Activated T-cell treated with anti-CD3 and anti-CD28 coated beads, Interleukin-2, amount 50 U/mL, for 4 hours (primary cell): Measurements from ENCODE around the gene BRF1. TPM values are rescaled to one million over a fixed set of nuclear protein-coding genes. Genes with fewer than 3 reads are reported as not detected.

Experiments
- ATAC-seq, 2 donors: fragments of 200-7000 bp; cut with Tn5 transposase; one replicate each; pipeline ENCODE4 v1.10.0; 2021
- DNase-seq: peaks from one replicate; pipeline ENCODE4 v3.0.0-alpha.2; 2020
- H3K27me3 Mint-ChIP-seq: one replicate; pipeline ENCODE4 v1.8.0; 2021; ENCODE audit warnings: low read depth, mixed read lengths
- H3K36me3 Mint-ChIP-seq: one replicate; pipeline ENCODE4 v1.8.0; 2022; ENCODE audit warnings: mixed read lengths; ENCODE audit not compliant: insufficient read depth
- H3K4me1 Mint-ChIP-seq: one replicate; pipeline ENCODE4 v1.8.0; 2021; ENCODE audit warnings: low read depth, mixed read lengths
- H3K4me3 Mint-ChIP-seq: one replicate; pipeline ENCODE4 v1.8.0; 2021; ENCODE audit warnings: mild to moderate bottlenecking, moderate library complexity, mixed read lengths
- H3K9me3 Mint-ChIP-seq: one replicate; pipeline ENCODE4 v1.8.0; 2021; ENCODE audit warnings: mixed read lengths
- total RNA-seq, 3 donors: library from RNA; stranded (reverse); gene quantifications; one replicate each; pipeline ENCODE4 v1.2.1, GENCODE V29; 2021

Gene BRF1
- total RNA-seq, result 10 to 100 TPM; 33.5 to 36.4 (median 35.4) TPM

- H3K4me3 Mint-ChIP-seq, result peak within 1 kb of the TSS; percentile 84
- DNase-seq (peak; percentile 96), ATAC-seq (peak; percentile 94 to 95)
- peaks cover 30% of the 10 kb centered on the region for H3K4me1 Mint-ChIP-seq
- no peaks in the 10 kb centered on the region for H3K36me3 Mint-ChIP-seq
- no peaks in the 10 kb centered on the region for H3K9me3 Mint-ChIP-seq
- H3K27me3 Mint-ChIP-seq, result no peaks in the 10 kb centered on the region
Observed at GRCh38 chr14:105300542-105301102, at the start of gene BRF1. TSS of gene BRF1 (minus strand) at chr14:105301001. CDS start at chr14:105300629, 372 bp downstream.

- H3K4me3 Mint-ChIP-seq, result no peak overlapping the region
- DNase-seq, result no peak
- H3K9me3 Mint-ChIP-seq, result peaks cover 5% of the 10 kb centered on the region
- no peaks in the 10 kb centered on the region for H3K27me3 Mint-ChIP-seq
- no peaks in the 10 kb centered on the region for H3K36me3 Mint-ChIP-seq
- H3K4me1 Mint-ChIP-seq, result peaks cover 4% of the 10 kb centered on the region
- no peak for ATAC-seq
Observed at GRCh38 chr14:105349992-105350391, 49.2 kb upstream of the BRF1 start.

- H3K9me3 Mint-ChIP-seq, result peaks cover 5% of the 10 kb centered on the region
- ATAC-seq (no peak), DNase-seq (no peak)
- no peak overlapping the region for H3K4me3 Mint-ChIP-seq
- H3K4me1 Mint-ChIP-seq, result peaks cover 4% of the 10 kb centered on the region
- H3K27me3 Mint-ChIP-seq, result no peaks in the 10 kb centered on the region
- no peaks in the 10 kb centered on the region for H3K36me3 Mint-ChIP-seq
Observed at GRCh38 chr14:105348945-105349699, 48.3 kb upstream of the BRF1 start.

- Mint-ChIP-seq H3K4me1 (peaks cover 4% of the 10 kb centered on the region), H3K36me3 (no peaks in the 10 kb centered on the region), H3K4me3 (no peak overlapping the region), H3K27me3 (no peaks in the 10 kb centered on the region), H3K9me3 (peaks cover 5% of the 10 kb centered on the region)
- DNase-seq (no peak), ATAC-seq (no peak)
Observed at GRCh38 chr14:105348169-105348944, 47.6 kb upstream of the BRF1 start.

- Mint-ChIP-seq H3K9me3 (peaks cover 5% of the 10 kb centered on the region), H3K4me1 (peaks cover 4% of the 10 kb centered on the region), H3K4me3 (no peak overlapping the region), H3K36me3 (no peaks in the 10 kb centered on the region), H3K27me3 (no peaks in the 10 kb centered on the region)
- DNase-seq (no peak), ATAC-seq (no peak)
Observed at GRCh38 chr14:105347587-105347968, 46.8 kb upstream of the BRF1 start.

- no peak for ATAC-seq
- peaks cover 5% of the 10 kb centered on the region for H3K9me3 Mint-ChIP-seq
- no peaks in the 10 kb centered on the region for H3K36me3 Mint-ChIP-seq
- no peak for DNase-seq
- H3K4me3 Mint-ChIP-seq, result no peak overlapping the region
- peaks cover 2% of the 10 kb centered on the region for H3K4me1 Mint-ChIP-seq
- no peaks in the 10 kb centered on the region for H3K27me3 Mint-ChIP-seq
Observed at GRCh38 chr14:105346876-105347586, 46.2 kb upstream of the BRF1 start.

GRCh38 chr14:105346200-105346533 lies 45.4 kb upstream of the BRF1 start:
- Mint-ChIP-seq H3K9me3 (peaks cover 5% of the 10 kb centered on the region), H3K27me3 (no peaks in the 10 kb centered on the region), H3K36me3 (no peaks in the 10 kb centered on the region), H3K4me1 (peaks cover 1% of the 10 kb centered on the region), H3K4me3 (no peak overlapping the region)
- ATAC-seq, result no peak
- DNase-seq, result no peak

GRCh38 chr14:105343194-105343593 lies 42.4 kb upstream of the BRF1 start:
- DNase-seq, result no peak
- Mint-ChIP-seq H3K4me3 (no peak overlapping the region), H3K9me3 (peaks cover 5% of the 10 kb centered on the region), H3K36me3 (no peaks in the 10 kb centered on the region), H3K27me3 (no peaks in the 10 kb centered on the region), H3K4me1 (peaks cover 4% of the 10 kb centered on the region)
- no peak for ATAC-seq

- no peak for ATAC-seq
- H3K27me3 Mint-ChIP-seq, result no peaks in the 10 kb centered on the region
Observed at GRCh38 chr14:105340821-105341733, 40.3 kb upstream of the BRF1 start.

GRCh38 chr14:105337966-105338741 lies 37.4 kb upstream of the BRF1 start:
- no peak for ATAC-seq
- Mint-ChIP-seq H3K36me3 (no peaks in the 10 kb centered on the region), H3K4me1 (peaks cover 2% of the 10 kb centered on the region), H3K4me3 (no peak overlapping the region), H3K27me3 (no peaks in the 10 kb centered on the region), H3K9me3 (no peaks in the 10 kb centered on the region)
- DNase-seq, result no peak

More at GRCh38 chr14:105340821-105341733, 40.3 kb upstream of the BRF1 start:
- H3K9me3 Mint-ChIP-seq, result peaks cover 5% of the 10 kb centered on the region
- no peak overlapping the region for H3K4me3 Mint-ChIP-seq
- H3K36me3 Mint-ChIP-seq, result no peaks in the 10 kb centered on the region
- peaks cover 4% of the 10 kb centered on the region for H3K4me1 Mint-ChIP-seq
- no peak for DNase-seq

GRCh38 chr14:105337433-105337832 lies 36.6 kb upstream of the BRF1 start:
- H3K9me3 Mint-ChIP-seq, result no peaks in the 10 kb centered on the region

GRCh38 chr14:105336477-105337287 lies 35.9 kb upstream of the BRF1 start:
- no peaks in the 10 kb centered on the region for H3K36me3 Mint-ChIP-seq
- no peaks in the 10 kb centered on the region for H3K9me3 Mint-ChIP-seq
- H3K27me3 Mint-ChIP-seq, result no peaks in the 10 kb centered on the region
- peaks cover 9% of the 10 kb centered on the region for H3K4me1 Mint-ChIP-seq
- DNase-seq (no peak), ATAC-seq (no peak)
- H3K4me3 Mint-ChIP-seq, result no peak overlapping the region

More at GRCh38 chr14:105337433-105337832, 36.6 kb upstream of the BRF1 start:
- DNase-seq (no peak), ATAC-seq (no peak)
- H3K4me3 Mint-ChIP-seq, result no peak overlapping the region
- no peaks in the 10 kb centered on the region for H3K36me3 Mint-ChIP-seq
- H3K4me1 Mint-ChIP-seq, result peaks cover 5% of the 10 kb centered on the region
- H3K27me3 Mint-ChIP-seq, result no peaks in the 10 kb centered on the region
